Tongue (tissue), 2 donors: ENCODE data around the gene MYH7. TPM values are rescaled to one million over a fixed set of nuclear protein-coding genes. Genes with fewer than 3 reads are reported as not detected.
"Not testable (repeated sequence)": the region's sequence is repeated elsewhere in the genome, so short reads cannot be mapped to it uniquely, and the experiment has no call there.

ENCODE experiments used
- DNase-seq: peaks from one replicate; pipeline ENCODE4 v3.0.0-alpha.2; 2015
- total RNA-seq: library from RNA; depleted of rRNA; stranded (reverse); fragments of >200 nt; gene quantifications from one replicate; pipeline ENCODE4 v1.2.3, GENCODE V29; 2014

MYH7 gene
- total RNA-seq, 1 donor from 2014 or later: 218 TPM

GRCh38 chr14:23386266-23386657, 49.2 kb downstream of the MYH7 start:
- DNase-seq: not testable (repeated sequence)

GRCh38 chr14:23385642-23386265, 49.7 kb downstream of the MYH7 start:
- no peak for DNase-seq

DNA sequence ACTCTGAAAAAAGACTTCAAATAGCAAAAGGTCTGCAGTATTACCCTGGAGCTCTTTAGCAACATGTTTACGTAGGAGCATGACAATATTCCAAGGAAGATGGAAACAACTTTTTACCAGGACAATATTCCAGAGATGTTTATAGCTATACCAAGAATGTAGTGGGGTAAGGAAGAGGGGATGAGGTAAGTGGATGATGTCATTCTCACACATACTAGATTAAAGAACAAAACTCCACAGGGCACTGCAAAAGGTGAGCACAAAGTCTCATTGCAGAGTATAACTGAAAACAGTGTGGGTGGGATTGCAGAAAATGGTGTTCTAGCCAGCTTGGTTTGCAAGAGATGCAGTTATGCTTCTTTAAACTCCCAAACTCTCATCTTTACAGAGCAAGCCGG, 50.2 kb downstream of the MYH7 start:
- DNase-seq: no peak

DNA sequence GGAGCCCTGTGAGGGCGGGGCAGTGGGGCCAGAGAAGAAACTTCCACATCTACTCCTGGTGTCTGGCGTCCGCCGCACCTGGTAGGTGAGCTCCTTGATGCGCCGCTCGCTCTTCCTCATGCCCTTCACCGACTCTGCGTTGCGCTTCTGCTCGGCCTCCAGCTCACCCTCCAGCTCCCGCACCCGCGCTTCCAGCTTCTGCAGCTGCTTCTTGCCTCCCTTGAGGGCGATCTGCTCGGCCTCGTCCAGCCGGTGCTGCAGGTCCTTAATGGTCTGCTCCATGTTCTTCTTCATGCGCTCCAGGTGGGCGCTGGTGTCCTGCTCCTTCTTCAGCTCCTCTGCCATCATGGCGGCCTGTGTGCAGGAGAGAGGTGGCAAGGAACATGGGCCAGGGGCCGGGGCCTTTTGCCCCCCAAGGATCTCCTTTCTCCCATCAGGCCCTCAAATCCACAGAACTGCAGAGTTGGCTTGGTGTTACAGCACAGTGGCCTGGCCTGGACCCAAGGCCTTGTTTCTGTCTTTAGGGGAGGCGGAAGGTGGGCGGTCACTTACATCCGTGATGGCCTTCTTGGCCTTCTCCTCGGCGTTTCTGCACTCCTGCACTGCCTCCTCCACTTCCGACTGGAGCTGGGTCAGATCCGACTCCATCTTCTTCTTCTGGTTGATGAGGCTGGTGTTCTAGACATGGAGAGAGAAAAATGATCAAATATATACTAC, 50.9 kb downstream of the MYH7 start:
- DNase-seq: no peak

DNA sequence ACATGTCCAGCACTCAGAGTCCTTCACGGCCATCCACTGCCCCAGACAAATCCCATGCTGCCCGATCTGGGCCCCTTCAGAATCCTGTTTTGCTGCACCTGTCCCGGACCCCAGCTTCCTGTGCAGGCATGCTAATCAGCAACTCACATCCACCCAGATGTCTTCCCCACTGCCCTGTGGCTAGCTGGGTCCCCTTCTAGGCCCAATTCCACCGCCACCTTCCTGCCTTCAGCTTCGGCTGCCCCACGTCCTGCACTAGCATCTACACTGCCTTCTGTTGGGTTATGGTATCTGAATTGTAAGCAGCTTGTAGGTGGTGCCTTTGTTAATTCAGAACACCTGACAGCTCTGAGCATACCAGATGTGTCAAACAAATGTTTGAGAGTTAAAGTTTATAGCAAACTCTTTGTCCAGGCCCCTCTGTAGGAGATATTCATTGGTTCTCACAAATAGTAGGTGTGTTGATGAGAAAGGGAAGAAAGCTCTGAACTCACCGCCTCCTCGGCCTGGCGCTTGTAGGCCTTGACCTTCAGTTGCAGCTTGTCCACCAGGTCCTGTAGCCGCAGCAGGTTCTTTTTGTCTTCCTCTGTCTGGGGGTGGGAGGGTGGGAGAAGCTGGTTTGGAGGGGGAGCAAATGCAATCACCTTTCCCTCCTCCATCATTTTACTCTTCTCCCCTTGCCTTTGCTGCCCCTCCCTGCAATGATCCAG, 52.6 kb downstream of the MYH7 start:
- no peak for DNase-seq

DNA sequence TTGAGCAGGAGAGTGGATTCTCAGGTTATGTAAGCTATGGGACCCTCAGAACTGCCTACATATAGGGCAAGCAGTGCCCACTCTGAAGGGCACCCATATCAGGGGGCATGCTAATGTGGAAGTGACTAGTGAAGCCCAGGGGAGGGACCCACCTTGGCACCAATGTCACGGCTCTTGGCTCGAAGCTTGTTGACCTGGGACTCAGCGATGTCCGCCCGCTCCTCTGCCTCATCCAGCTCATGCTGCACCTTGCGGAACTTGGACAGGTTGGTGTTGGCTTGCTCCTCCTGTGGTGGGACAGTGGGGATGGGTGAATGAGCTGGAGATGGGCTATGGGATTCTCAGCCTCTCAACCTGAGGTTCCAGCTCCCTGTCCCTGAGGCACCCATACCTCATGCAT, 53.2 kb downstream of the MYH7 start:
- DNase-seq: no peak

DNA sequence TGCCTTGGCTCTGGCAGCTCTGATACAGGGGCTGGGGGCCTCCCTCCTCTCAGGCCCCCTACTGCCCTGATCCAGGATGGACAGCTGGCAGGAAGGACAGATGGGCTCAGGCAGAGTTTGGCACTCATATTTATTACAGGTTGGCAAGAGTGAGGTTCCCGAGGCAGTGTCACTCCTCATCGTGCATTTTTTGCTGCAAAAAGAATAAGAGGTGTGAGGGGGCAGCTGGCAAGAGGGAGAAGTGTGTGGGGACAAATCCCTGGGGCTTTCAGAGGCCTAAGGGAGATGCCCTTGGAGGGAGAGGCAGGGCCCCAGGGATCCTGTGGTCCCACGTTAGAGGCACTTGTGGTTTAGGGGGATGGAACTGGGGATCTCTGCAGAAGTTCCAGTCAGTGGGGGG, 53.6 kb downstream of the MYH7 start:
- DNase-seq: no peak

- DNase-seq: no peak
Observed at GRCh38 chr14:23380976-23381375, 54.5 kb downstream of the MYH7 start.

DNA sequence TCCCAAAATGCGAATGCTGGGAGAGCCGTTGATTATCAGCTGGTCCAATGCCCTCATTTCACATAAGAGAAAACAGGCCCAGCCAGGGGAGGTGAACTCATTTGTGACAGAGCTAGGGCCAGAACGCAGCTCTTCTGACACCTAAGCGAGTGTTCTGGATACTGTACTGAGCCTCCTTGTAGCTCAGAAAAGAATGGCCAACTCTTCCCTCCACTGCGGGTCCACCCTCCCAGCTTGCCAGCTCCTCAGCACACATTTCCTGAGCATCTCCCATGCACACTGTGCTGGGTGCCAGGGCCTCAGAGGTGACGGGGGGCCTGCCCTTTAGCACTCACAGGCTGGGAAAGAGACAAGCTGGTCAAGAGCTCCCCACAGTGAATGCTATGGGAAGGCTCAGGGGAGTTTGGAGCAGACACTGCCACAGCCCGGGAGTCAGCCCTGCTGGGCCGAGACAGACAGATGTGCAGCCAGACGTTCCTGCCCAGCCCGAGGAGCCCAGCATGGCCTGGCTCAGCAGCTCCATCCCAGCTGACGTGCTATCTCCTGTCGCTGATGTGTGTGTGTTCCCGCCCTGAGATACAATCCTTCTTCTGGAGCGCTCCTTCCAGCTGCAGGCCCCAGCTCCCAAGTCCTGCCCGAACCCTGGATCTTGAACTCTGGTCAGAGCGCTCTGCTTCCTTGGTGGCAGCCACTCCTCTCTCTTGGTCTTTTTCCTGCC, 55.1 kb downstream of the MYH7 start:
- no peak for DNase-seq

- peak; percentile 66 for DNase-seq
Observed at GRCh38 chr14:23379366-23380196, 55.9 kb downstream of the MYH7 start.

- no peak for DNase-seq
Observed at GRCh38 chr14:23378612-23379220, 56.7 kb downstream of the MYH7 start.

GRCh38 chr14:23377573-23378563, 57.6 kb downstream of the MYH7 start:
- DNase-seq: no peak

GRCh38 chr14:23377198-23377550, 58.3 kb downstream of the MYH7 start:
- no peak for DNase-seq

DNA sequence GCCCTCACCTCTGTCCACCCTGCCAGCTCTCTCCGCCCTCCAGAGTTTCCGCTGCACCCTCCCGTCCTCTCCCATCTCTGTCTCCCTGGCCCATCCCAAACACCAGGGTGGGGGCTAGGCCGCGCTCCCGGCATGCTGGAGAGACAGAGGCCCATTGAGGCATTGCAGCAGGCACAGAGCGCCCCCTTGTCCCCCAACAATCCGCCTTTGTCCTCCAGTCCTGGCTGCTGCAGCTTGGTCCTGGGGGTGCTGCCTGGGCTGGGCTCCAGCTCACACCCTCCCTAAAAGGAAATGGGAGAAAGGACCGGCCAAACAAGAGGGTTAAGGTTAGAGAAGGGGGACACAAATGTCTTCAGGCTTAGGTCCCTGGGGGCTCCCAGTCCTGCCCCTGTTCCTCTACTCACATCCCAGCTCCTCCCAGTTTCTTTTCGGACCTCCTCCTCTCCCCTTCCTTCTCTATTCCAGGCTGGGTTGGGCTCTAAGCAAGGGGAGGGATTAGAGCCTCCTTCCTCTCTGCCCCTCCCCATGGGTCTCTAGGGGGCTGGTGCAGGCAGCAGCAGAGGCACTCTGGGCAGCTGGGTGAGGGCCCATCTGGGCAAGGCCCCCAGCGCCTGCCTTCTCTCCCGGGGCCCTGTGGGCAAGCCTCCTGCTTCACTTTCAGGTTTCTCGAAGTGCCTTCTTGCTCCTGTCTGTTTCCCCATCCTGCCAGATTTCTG, 58.8 kb downstream of the MYH7 start, which contains the start of gene CMTM5:
Gene CMTM5, plus strand, starts transcription at position 565 of the 716 bp plus-strand sequence. CDS start 206 bp downstream, outside the sequence.
- DNase-seq: peak; percentile 62

DNA sequence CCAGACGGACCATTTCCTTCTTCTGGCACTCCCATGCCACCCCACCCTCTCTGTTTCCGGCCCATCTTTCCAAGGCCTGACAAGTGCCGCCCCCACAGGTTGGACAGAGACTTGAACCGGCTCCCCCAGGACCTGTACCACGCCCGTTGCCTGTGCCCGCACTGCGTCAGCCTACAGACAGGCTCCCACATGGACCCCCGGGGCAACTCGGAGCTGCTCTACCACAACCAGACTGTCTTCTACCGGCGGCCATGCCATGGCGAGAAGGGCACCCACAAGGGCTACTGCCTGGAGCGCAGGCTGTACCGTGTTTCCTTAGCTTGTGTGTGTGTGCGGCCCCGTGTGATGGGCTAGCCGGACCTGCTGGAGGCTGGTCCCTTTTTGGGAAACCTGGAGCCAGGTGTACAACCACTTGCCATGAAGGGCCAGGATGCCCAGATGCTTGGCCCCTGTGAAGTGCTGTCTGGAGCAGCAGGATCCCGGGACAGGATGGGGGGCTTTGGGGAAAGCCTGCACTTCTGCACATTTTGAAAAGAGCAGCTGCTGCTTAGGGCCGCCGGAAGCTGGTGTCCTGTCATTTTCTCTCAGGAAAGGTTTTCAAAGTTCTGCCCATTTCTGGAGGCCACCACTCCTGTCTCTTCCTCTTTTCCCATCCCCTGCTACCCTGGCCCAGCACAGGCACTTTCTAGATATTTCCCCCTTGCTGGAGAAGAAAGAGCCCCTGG, 59.8 kb downstream of the MYH7 start:
- DNase-seq: no peak

GRCh38 chr14:23373041-23373440, 62.4 kb downstream of the MYH7 start:
- no peak for DNase-seq

- DNase-seq: no peak
Observed at GRCh38 chr14:23372509-23372908, 63.0 kb downstream of the MYH7 start, which contains the start of gene IL25. Gene IL25, plus strand, starts transcription at chr14:23372809.

- no peak for DNase-seq
Observed at GRCh38 chr14:23371865-23372264, 63.6 kb downstream of the MYH7 start.

DNA sequence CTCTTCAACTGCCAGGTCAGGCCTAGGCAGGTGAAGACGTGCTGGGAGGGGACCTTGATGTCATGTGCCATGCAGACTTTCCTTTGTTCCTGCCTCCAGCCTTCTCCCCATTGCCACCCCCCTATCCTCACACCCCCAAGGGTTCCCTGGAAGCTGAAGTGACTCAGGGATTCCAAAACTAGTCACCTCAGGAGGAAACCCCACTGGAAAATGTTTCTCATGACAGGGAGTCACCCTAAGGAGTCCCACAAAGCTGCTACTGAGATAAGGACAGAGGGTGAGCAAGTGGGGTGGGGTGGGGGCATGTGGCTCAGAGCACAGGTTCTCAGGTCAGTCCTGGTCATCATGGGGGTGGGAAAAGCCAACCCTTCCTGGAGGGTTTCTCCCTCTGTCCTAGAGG, 65.2 kb downstream of the MYH7 start:
- no peak for DNase-seq
